Panc1 (cell line): ENCODE results near the gene HDLBP.

ENCODE experiments used
- CTCF ChIP-seq: fragments of 450-650 bp; IDR thresholded peaks from 2 replicates; pipeline ENCODE4 v1.5.1; 2017; ENCODE audit warnings: mild to moderate bottlenecking
- REST ChIP-seq, 2 experiments: IDR thresholded peaks; 2 replicates each; pipeline ENCODE4 v1.6.1; 2011 to 2012; ENCODE audit warnings: low read depth in 2 of 2, control low read depth in 1 of 2, low read length in 1 of 2, mild to moderate bottlenecking in 1 of 2, moderate library complexity in 1 of 2; ENCODE audit not compliant: insufficient read depth in 1 of 2
- SIN3A ChIP-seq: IDR thresholded peaks from 2 replicates; pipeline ENCODE4 v1.6.1; 2012; ENCODE audit warnings: low read depth, mild to moderate bottlenecking, low read length, moderate library complexity, borderline replicate concordance; ENCODE audit not compliant: insufficient read depth

- TF ChIP-seq CTCF, result no peak
- no peak for TF ChIP-seq SIN3A
- no peak for TF ChIP-seq REST (IDR thresholded peaks at IDR 0.05; ENCODE audit: insufficient read depth in 1 of 2, low read depth in 2 of 2, low read length in 1 of 2)
These were observed 124.4 kb downstream of the HDLBP start for GRCh38 chr2:241191081-241191480.
